K562 (cell line): ENCODE data around the gene ARNT2. TPM values are rescaled to one million over a fixed set of nuclear protein-coding genes. Genes with fewer than 3 reads are reported as not detected.

Experiments used
- ATAC-seq: fragments of 200-7000 bp; cut with Tn5 transposase; 3 replicates; pipeline ENCODE4 v1.9.1; 2020; ENCODE audit warnings: moderate library complexity
- BruUV-seq: library from RNA; stranded (reverse); fragments of 400-500 nt; replicated peaks from 2 replicates; lab custom pipeline; 2021; lab: Mats Ljungman, UMichigan
- CTCF ChIA-PET: fragments of 300-600 bp; formaldehyde crosslinking; extraction: SDS; loops from one replicate; lab custom pipeline; 2021; ENCODE audit warnings: low intra/inter-chr PET ratio; lab: Yijun Ruan, JAX
- POLR2A ChIA-PET: fragments of 300-600, 350-650 bp; sonication (Branson Sonifier 250); formaldehyde crosslinking; extraction: SDS; loops from one replicate; lab custom pipeline; 2021; ENCODE audit warnings: antibody characterized with exemption, inconsistent platforms; lab: Yijun Ruan, JAX
- DNase-seq, 4 experiments: peaks; one replicate each; pipeline versions ENCODE4 v3.0.0 to v3.0.0-alpha.2; 2011 to 2018; ENCODE audit warnings: low spot score in 3 of 4, mixed read lengths in 3 of 4; ENCODE audit errors: extremely low read depth in 1 of 4
- FAIRE-seq: peaks from 2 replicates; lab custom pipeline; 2011; peaks lifted over from hg19 to GRCh38; lab: Jason Lieb, UNC
- H2AFZ ChIP-seq: 2 replicates; pipeline ENCODE4 v1.6.0; 2011; ENCODE audit warnings: low read depth, low read length, control low read depth, inconsistent platforms
- H3K27ac ChIP-seq: fragments of 200-600 bp; 3 replicates; pipeline ENCODE4 v1.8.0; 2011; ENCODE audit warnings: low read depth, mild to moderate bottlenecking, control low read depth, inconsistent platforms, low read length, moderate library complexity, mixed read lengths; ENCODE audit errors: extremely low read depth
- H3K27me3 ChIP-seq, 2 experiments: fragments of 300-600 bp in 1 of 2; 2 replicates in 1 of 2; 3 replicates in 1 of 2; pipeline versions ENCODE4 v1.6.0 to v1.8.0; 2011; ENCODE audit warnings: inconsistent platforms in 2 of 2, low read length in 2 of 2, mild to moderate bottlenecking in 1 of 2, mixed read lengths in 1 of 2, moderate library complexity in 1 of 2; ENCODE audit not compliant: control insufficient read depth in 2 of 2, insufficient read depth in 2 of 2
- H3K36me3 ChIP-seq: fragments of 300-600 bp; 3 replicates; pipeline ENCODE4 v1.8.0; 2011; ENCODE audit warnings: mild to moderate bottlenecking, low read length, inconsistent platforms; ENCODE audit not compliant: control insufficient read depth, insufficient read depth
- H3K4me1 ChIP-seq, 2 experiments: fragments of 200-600 bp in 1 of 2; replicated peaks in 1 of 2; 2 replicates in 1 of 2; 3 replicates in 1 of 2; pipeline versions ENCODE4 v1.5.1 to v1.8.0; 2011; ENCODE audit warnings: inconsistent platforms in 2 of 2, low read length in 2 of 2, mild to moderate bottlenecking in 1 of 2, mixed read lengths in 1 of 2, moderate library complexity in 1 of 2; ENCODE audit not compliant: control insufficient read depth in 2 of 2, insufficient read depth in 2 of 2
- H3K4me2 ChIP-seq: 2 replicates; pipeline ENCODE4 v1.6.1; 2011; ENCODE audit warnings: low read length, control low read depth, inconsistent platforms, mixed read lengths; ENCODE audit not compliant: insufficient read depth
- H3K4me3 ChIP-seq: fragments of 200-600 bp; sonication (generic), shearing (Covaris generic); 2 replicates; pipeline ENCODE4 v1.5.1; 2016; ENCODE audit warnings: control low read depth, inconsistent platforms
- H3K79me2 ChIP-seq: fragments of 200-600 bp; 3 replicates; pipeline ENCODE4 v1.8.0; 2011; ENCODE audit warnings: low read length, inconsistent platforms; ENCODE audit not compliant: control insufficient read depth, insufficient read depth
- H3K9ac ChIP-seq, 2 experiments: 2 replicates each; pipeline versions ENCODE4 v1.6.0 to v1.6.1; 2011; ENCODE audit warnings: low read depth in 2 of 2, low read length in 2 of 2, control low read depth in 1 of 2, inconsistent platforms in 1 of 2, mild to moderate bottlenecking in 1 of 2, mixed read lengths in 1 of 2; ENCODE audit not compliant: insufficient read depth in 1 of 2
- H3K9me1 ChIP-seq: one replicate; pipeline ENCODE4 v1.6.0; 2011; ENCODE audit warnings: inconsistent platforms, mild to moderate bottlenecking, low read length, moderate library complexity; ENCODE audit not compliant: control insufficient read depth, insufficient read depth
- H3K9me3 ChIP-seq: replicated peaks from 2 replicates; pipeline ENCODE4 v1.5.1; 2011; ENCODE audit warnings: low read depth, low read length, inconsistent platforms; ENCODE audit not compliant: control insufficient read depth, insufficient read depth
- H4K20me1 ChIP-seq: replicated peaks from 2 replicates; pipeline ENCODE4 v1.6.1; 2011; ENCODE audit warnings: low read length, inconsistent platforms, mixed read lengths; ENCODE audit not compliant: control insufficient read depth, insufficient read depth
- CGGBP1 ChIP-seq: fragments of 250-450 bp; sonication (Bioruptor Pico); IDR thresholded peaks from 2 replicates; pipeline ENCODE4 v1.9.0; 2021; ENCODE audit warnings: mild to moderate bottlenecking
- ELK3 ChIP-seq: fragments of 450-650 bp; formaldehyde crosslinking; IDR thresholded peaks from 2 replicates; pipeline ENCODE4 v1.4.0; 2020; ENCODE audit warnings: mild to moderate bottlenecking
- HCFC1 ChIP-seq: IDR thresholded peaks from 2 replicates; pipeline ENCODE4 v1.6.1; 2012; ENCODE audit warnings: low read depth, low read length, improper control_type of control experiment
- MCM7 ChIP-seq, 2 experiments: fragments of 450-650 bp; IDR thresholded peaks; 2 replicates each; pipeline ENCODE4 v1.6.1; 2016 to 2018
- NR2C1 ChIP-seq, 2 experiments: fragments of 450-650 bp; IDR thresholded peaks; 2 replicates each; pipeline ENCODE4 v1.6.1; 2017; ENCODE audit warnings: mild to moderate bottlenecking in 2 of 2, antibody characterized with exemption in 1 of 2, inconsistent platforms in 1 of 2, missing compliant biosample characterization in 1 of 2, missing genetic modification characterization in 1 of 2
- PRPF4 ChIP-seq: fragments of 200-400 bp; formaldehyde crosslinking; IDR thresholded peaks from one replicate; pipeline ENCODE4 v1.6.1; 2017; ENCODE audit warnings: low read length, low read depth, mild to moderate bottlenecking; ENCODE audit not compliant: insufficient read depth, poor library complexity, severe bottlenecking
- SAP30 ChIP-seq: fragments of 200-600 bp; sonication (generic); IDR thresholded peaks from 2 replicates; pipeline ENCODE4 v1.6.1; 2012; ENCODE audit warnings: borderline replicate concordance, low read depth, mild to moderate bottlenecking, moderate library complexity, low read length, control low read depth, inconsistent platforms; ENCODE audit not compliant: insufficient read depth, poor library complexity, severe bottlenecking
- WGBS: fragments of 100-300 bp; shearing (Covaris generic); methylation state at CpG from one replicate; pipeline ENCODE4 v1.1.6; 2016; ENCODE audit warnings: low coverage, mixed read lengths; ENCODE audit not compliant: insufficient coverage; ENCODE audit errors: missing lambda C conversion rate; 5-methylcytosine and 5-hydroxymethylcytosine counted together
- in situ Hi-C: fragments of 300-500 bp; cut with MboI; formaldehyde crosslinking; loops from 4 replicates; pipeline ENCODE4 v1.15.0; 2018; ENCODE audit warnings: inconsistent platforms, mixed read lengths
- intact Hi-C: fragments of 100-400 bp; cut with micrococcal nuclease; formaldehyde crosslinking; loops from 2 replicates; pipeline ENCODE4 v1.14.2; 2022
- polyA plus RNA-seq, 8 experiments: library from polyadenylated mRNA; depleted of rRNA in 4 of 8; stranded (reverse) in 5 of 8; unstranded in 3 of 8; fragments of >200 nt; fragmentation: Nextera tagmentation in 2 of 8; fragmentation: Illumina TruSeq in 1 of 8; extraction: Ambion mirVana in 2 of 8; extraction: Trizol in 1 of 8; gene quantifications; 2 replicates each; pipeline versions ENCODE4 v1.2.1 to v1.2.3, GENCODE V29; 2011 to 2014; ENCODE audit warnings: inconsistent platforms in 1 of 8, missing spikeins in 1 of 8
- total RNA-seq, 7 experiments: library from RNA; depleted of rRNA in 6 of 7; stranded (reverse); fragments of >200 nt in 6 of 7; fragmentation: Illumina TruSeq in 2 of 7; extraction: Trizol in 2 of 7; gene quantifications; 2 replicates each; pipeline versions ENCODE4 v1.2.1 to v1.2.3, GENCODE V29; 2011 to 2021; ENCODE audit warnings: low replicate concordance in 1 of 7

ARNT2 gene
- total and polyA plus RNA-seq, 9 of the 15 experiments (the other 6 are each of a cell fraction or from before 2014, with no cell fraction given), result 0.01 TPM; not detected in 8

GRCh38 chr15:80568298-80568697 lies 164.1 kb downstream of the ARNT2 start:
- H3K9me1 ChIP-seq, result no peaks in the 10 kb centered on the region
- no peak overlapping the region for H3K4me3 ChIP-seq
- H3K9me3 ChIP-seq, result no peaks in the 10 kb centered on the region
- H2AFZ ChIP-seq, result no peak overlapping the region
- DNase-seq (no peak), FAIRE-seq (no peak), ATAC-seq (no peak)
- in situ Hi-C loops, result no loop called here
- no peaks in the 10 kb centered on the region for H3K36me3 ChIP-seq
- H3K79me2 ChIP-seq, result no peaks in the 10 kb centered on the region
- WGBS, result 2% methylated on average over 6 of the region's 8 CpGs
- H3K4me1 ChIP-seq, result no peaks in the 10 kb centered on the region
- ChIA-PET POLR2A (interaction anchor here (0.5 to 0.6 kb wide), 2 partner anchors 730 to 798 kb away, joined by 3 read pairs; no protein-coding TSS in a partner anchor), CTCF (interaction anchor here (1.3 to 1.7 kb wide), 2 partner anchors 207 to 209 kb away, joined by 4 to 5 read pairs; no protein-coding TSS in a partner anchor)
- no peak overlapping the region for H3K4me2 ChIP-seq
- no peak overlapping the region for H3K27ac ChIP-seq
- H4K20me1 ChIP-seq, result peaks cover 4% of the 10 kb centered on the region; the same call in 1 of the 2 replicates
- H3K27me3 ChIP-seq, result peaks cover 4 to 34% of the 10 kb centered on the region in 2 experiments; a peak in 3 of 5 replicates
- no TSS peak for BruUV-seq
- intact Hi-C loops, result no loop called here
- TF ChIP-seq NR2C1 (IDR thresholded peaks at IDR 0.05) (no peak), NR2C1 (tag; IDR thresholded peaks at IDR 0.05) (no peak), PRPF4 (no peak), HCFC1 (no peak), ELK3 (no peak), CGGBP1 (CRISPR knock-in tag) (no peak), SAP30 (no peak), MCM7 (IDR thresholded peaks at IDR 0.05) (no peak)
- H3K9ac ChIP-seq, result no peak overlapping the region
